Trophoblast cell (in vitro differentiated cells and primary cell): ENCODE measurements around the gene MBNL2.

Experiments used
- DNase-seq, 2 donors: peaks; one replicate each; pipeline ENCODE4 v3.0.0-alpha.2; 2016
- H2AFZ ChIP-seq: 2 replicates; pipeline ENCODE4 v1.6.1; 2013; ENCODE audit warnings: low read length, moderate library complexity, mild to moderate bottlenecking; ENCODE audit not compliant: insufficient read depth, poor library complexity
- H2AK5ac ChIP-seq: 2 replicates; pipeline ENCODE4 v1.6.1; 2013; ENCODE audit warnings: mild to moderate bottlenecking, low read length
- H2BK120ac ChIP-seq: 2 replicates; pipeline ENCODE4 v1.6.1; 2013; ENCODE audit warnings: low read length, mild to moderate bottlenecking, moderate library complexity; ENCODE audit not compliant: insufficient read depth, poor library complexity
- H2BK12ac ChIP-seq: 2 replicates; pipeline ENCODE4 v1.6.1; 2013; ENCODE audit warnings: mild to moderate bottlenecking, low read length, moderate library complexity
- H2BK5ac ChIP-seq: 2 replicates; pipeline ENCODE4 v1.6.1; 2013; ENCODE audit warnings: low read length, low read depth, moderate library complexity, mild to moderate bottlenecking; ENCODE audit not compliant: poor library complexity
- H3K14ac ChIP-seq: 2 replicates; pipeline ENCODE4 v1.6.1; 2013; ENCODE audit warnings: mild to moderate bottlenecking, low read length
- H3K18ac ChIP-seq: 2 replicates; pipeline ENCODE4 v1.6.1; 2013; ENCODE audit warnings: mild to moderate bottlenecking, low read length
- H3K23ac ChIP-seq: 2 replicates; pipeline ENCODE4 v1.6.1; 2013; ENCODE audit warnings: low read length
- H3K27ac ChIP-seq: 2 replicates; pipeline ENCODE4 v1.5.1; 2013; ENCODE audit warnings: low read depth, mild to moderate bottlenecking, inconsistent platforms, low read length, moderate library complexity
- H3K27me3 ChIP-seq: 2 replicates; pipeline ENCODE4 v1.6.1; 2013; ENCODE audit warnings: inconsistent platforms, mild to moderate bottlenecking, low read length, moderate library complexity; ENCODE audit not compliant: insufficient read depth
- H3K36me3 ChIP-seq, 2 experiments: 1 replicate in 1 of 2; 2 replicates in 1 of 2; pipeline ENCODE4 v1.6.1; 2013; ENCODE audit warnings: low read length in 2 of 2, mild to moderate bottlenecking in 2 of 2, moderate library complexity in 1 of 2; ENCODE audit not compliant: insufficient read depth in 2 of 2, control insufficient read depth in 1 of 2
- H3K4ac ChIP-seq: 2 replicates; pipeline ENCODE4 v1.6.1; 2013; ENCODE audit warnings: low read depth, mild to moderate bottlenecking, low read length, moderate library complexity
- H3K4me1 ChIP-seq, 2 experiments: 1 replicate in 1 of 2; 2 replicates in 1 of 2; pipeline ENCODE4 v1.6.1; 2013; ENCODE audit warnings: low read length in 2 of 2, mild to moderate bottlenecking in 2 of 2, moderate library complexity in 1 of 2; ENCODE audit not compliant: insufficient read depth in 2 of 2, control insufficient read depth in 1 of 2
- H3K4me2 ChIP-seq: 2 replicates; pipeline ENCODE4 v1.6.1; 2013; ENCODE audit warnings: inconsistent platforms, mild to moderate bottlenecking, low read length, moderate library complexity
- H3K4me3 ChIP-seq: 2 replicates; pipeline ENCODE4 v1.5.1; 2013; ENCODE audit warnings: mild to moderate bottlenecking, low read depth, low read length, inconsistent platforms
- H3K79me1 ChIP-seq: one replicate; pipeline ENCODE4 v1.6.1; 2013; ENCODE audit warnings: low read length
- H3K79me2 ChIP-seq: 2 replicates; pipeline ENCODE4 v1.6.1; 2013; ENCODE audit warnings: low read length, mild to moderate bottlenecking; ENCODE audit not compliant: control insufficient read depth, insufficient read depth, poor library complexity
- H3K9ac ChIP-seq: 2 replicates; pipeline ENCODE4 v1.6.1; 2013; ENCODE audit warnings: mild to moderate bottlenecking, low read length
- H3K9me3 ChIP-seq: 2 replicates; pipeline ENCODE4 v1.6.1; 2013; ENCODE audit warnings: low read depth, mild to moderate bottlenecking, control low read depth, inconsistent platforms, low read length; ENCODE audit not compliant: insufficient read depth
- H4K12ac ChIP-seq: 2 replicates; pipeline ENCODE4 v1.6.1; 2013; ENCODE audit warnings: low read depth, mild to moderate bottlenecking, low read length, moderate library complexity
- H4K8ac ChIP-seq: 2 replicates; pipeline ENCODE4 v1.6.1; 2013; ENCODE audit warnings: low read depth, mild to moderate bottlenecking, low read length, moderate library complexity
- H4K91ac ChIP-seq: one replicate; pipeline ENCODE4 v1.6.1; 2013; ENCODE audit warnings: low read depth, mild to moderate bottlenecking, low read length, moderate library complexity
- WGBS: extraction: QIAGEN DNeasy Blood & Tissue Kit; methylation state at CpG from one replicate; pipeline ENCODE4 v1.1.7; 2013; ENCODE audit warnings: missing lambda C conversion rate; ENCODE audit not compliant: insufficient read length, insufficient coverage; ENCODE audit errors: extremely low coverage; 5-methylcytosine and 5-hydroxymethylcytosine counted together

MBNL2 gene

DNA sequence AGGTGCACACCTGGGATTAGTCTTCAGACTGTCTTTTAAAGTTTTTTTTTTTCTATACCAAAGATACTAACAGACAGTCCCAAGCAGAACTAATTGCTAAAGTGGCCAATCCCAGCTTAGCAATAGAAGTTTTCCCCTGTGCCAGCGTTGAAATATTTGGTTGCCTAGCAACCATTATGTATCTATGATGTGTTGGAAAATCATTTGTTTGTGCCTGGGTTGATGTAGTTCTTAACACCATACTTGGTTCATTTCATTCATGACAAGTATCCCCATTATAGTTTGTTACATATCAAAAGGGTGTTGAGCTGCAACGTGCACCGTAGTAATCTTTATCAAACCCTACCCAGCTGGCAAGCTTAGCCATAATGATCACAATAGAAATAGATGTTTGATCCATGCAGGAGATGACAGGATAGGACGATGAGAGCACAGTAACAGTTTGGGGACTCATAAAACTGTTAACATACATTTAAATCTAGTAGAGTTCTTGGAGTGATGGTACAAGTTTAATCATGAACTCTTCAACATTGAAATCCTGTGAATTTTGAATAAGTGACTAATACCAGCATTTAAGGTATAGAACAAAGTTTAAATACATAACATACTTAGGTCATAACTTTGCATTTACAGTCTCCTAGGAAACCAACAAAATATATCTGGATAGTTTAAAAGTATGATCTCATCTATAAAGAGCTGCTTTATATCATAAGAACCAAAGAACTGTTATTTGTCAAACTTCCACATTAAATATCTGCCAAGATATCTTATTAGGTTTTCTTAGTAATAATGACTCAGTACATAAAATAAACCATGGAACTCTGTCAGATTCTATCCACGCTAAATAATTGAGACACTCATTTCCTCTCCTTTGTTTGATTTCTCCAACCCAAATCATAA is 73.4 kb downstream of the MBNL2 start:
- H2BK120ac ChIP-seq: no peak overlapping the region
- H2BK5ac ChIP-seq: no peak overlapping the region
- H3K23ac ChIP-seq: no peak overlapping the region
- no peak overlapping the region for H3K4me3 ChIP-seq
- no peak overlapping the region for H4K91ac ChIP-seq
- H2AFZ ChIP-seq: no peak overlapping the region
- H3K79me1 ChIP-seq: no peaks in the 10 kb centered on the region
- no peak overlapping the region for H2BK12ac ChIP-seq
- H3K4me2 ChIP-seq: no peak overlapping the region
- H3K79me2 ChIP-seq: no peaks in the 10 kb centered on the region
- peaks cover 0 to 6% of the 10 kb centered on the region in 2 experiments for H3K36me3 ChIP-seq
- no peak overlapping the region for H3K4ac ChIP-seq
- DNase-seq: peak; percentile 56 to 91
- no peak overlapping the region for H4K8ac ChIP-seq
- H4K12ac ChIP-seq: no peak overlapping the region
- no peak overlapping the region for H2AK5ac ChIP-seq
- no peak overlapping the region for H3K9ac ChIP-seq
- no peaks in the 10 kb centered on the region for H3K9me3 ChIP-seq
- H3K4me1 ChIP-seq: no peaks in the 10 kb centered on the region
- no peaks in the 10 kb centered on the region for H3K27me3 ChIP-seq
- no peak overlapping the region for H3K27ac ChIP-seq
- H3K14ac ChIP-seq: no peak overlapping the region
- H3K18ac ChIP-seq: no peak overlapping the region
- no CpG with 5 or more reads among the region's 5 CpGs for WGBS

DNA sequence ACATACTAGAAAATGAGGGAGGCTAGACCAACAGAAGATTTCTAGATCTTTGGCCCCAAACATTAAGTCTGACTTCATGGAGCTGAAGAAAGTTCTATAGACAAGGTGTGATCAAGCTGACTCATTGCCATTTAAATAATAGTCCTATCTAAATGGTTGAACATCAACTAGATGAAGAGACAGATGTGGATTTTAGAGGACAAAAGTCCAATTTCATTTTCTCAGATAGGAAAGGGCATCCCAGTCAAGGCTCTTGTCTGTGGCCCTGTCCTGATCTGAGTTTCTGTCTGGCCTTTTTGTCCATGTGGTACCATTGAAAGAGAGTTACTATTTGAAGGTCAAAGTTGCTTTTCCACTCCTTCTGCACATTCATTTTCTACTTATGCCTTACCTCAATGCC is 74.6 kb downstream of the MBNL2 start:
- H4K91ac ChIP-seq: no peak overlapping the region
- no peaks in the 10 kb centered on the region for H3K79me1 ChIP-seq
- H3K18ac ChIP-seq: no peak overlapping the region
- no peak for DNase-seq
- H2AK5ac ChIP-seq: no peak overlapping the region
- no peak overlapping the region for H3K4me2 ChIP-seq
- no peak overlapping the region for H4K12ac ChIP-seq
- no peak overlapping the region for H3K9ac ChIP-seq
- no peak overlapping the region for H2BK5ac ChIP-seq
- no peak overlapping the region for H3K14ac ChIP-seq
- H3K27ac ChIP-seq: no peak overlapping the region
- no peaks in the 10 kb centered on the region for H3K79me2 ChIP-seq
- no peaks in the 10 kb centered on the region for H3K9me3 ChIP-seq
- H3K36me3 ChIP-seq: peaks cover 0 to 6% of the 10 kb centered on the region in 2 experiments
- no peak overlapping the region for H2BK120ac ChIP-seq
- no peak overlapping the region for H4K8ac ChIP-seq
- H2BK12ac ChIP-seq: no peak overlapping the region
- no peak overlapping the region for H2AFZ ChIP-seq
- no peak overlapping the region for H3K4me3 ChIP-seq
- H3K4ac ChIP-seq: no peak overlapping the region
- no peak overlapping the region for H3K23ac ChIP-seq
- no peaks in the 10 kb centered on the region for H3K27me3 ChIP-seq
- H3K4me1 ChIP-seq: peaks cover 0 to 4% of the 10 kb centered on the region in 2 experiments

DNA sequence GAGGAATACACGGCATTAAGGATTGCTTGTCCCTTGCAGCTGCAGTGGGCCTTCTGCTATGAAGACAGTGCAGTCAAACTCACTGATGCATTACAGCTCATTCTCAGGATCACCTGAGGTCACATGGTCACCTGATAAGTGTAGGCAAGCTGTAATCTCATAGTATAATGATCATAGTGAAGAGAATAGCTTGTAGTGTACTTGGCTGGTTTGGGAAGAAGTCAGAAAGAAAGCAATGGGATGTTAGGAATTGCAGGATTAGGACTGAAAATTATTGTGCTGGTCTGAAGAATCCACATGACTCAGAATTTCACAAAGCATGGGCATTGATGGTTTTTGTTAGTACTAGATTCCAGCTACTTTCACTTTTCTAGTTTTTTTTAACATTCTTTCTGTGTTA is 76.7 kb downstream of the MBNL2 start:
- Histone ChIP-seq H4K91ac (no peak overlapping the region), H3K9me3 (no peaks in the 10 kb centered on the region), H3K23ac (no peak overlapping the region), H2AK5ac (no peak overlapping the region), H3K79me2 (peaks cover 2% of the 10 kb centered on the region), H3K14ac (no peak overlapping the region), H3K4me1 (peaks cover 0 to 4% of the 10 kb centered on the region in 2 experiments), H3K36me3 (peaks cover 0 to 6% of the 10 kb centered on the region in 2 experiments), H3K27me3 (no peaks in the 10 kb centered on the region), H3K79me1 (no peaks in the 10 kb centered on the region), H2AFZ (no peak overlapping the region), H3K4me3 (no peak overlapping the region), H3K4me2 (no peak overlapping the region), H3K18ac (no peak overlapping the region), H4K12ac (no peak overlapping the region), H3K27ac (no peak overlapping the region), H2BK12ac (no peak overlapping the region), H2BK120ac (no peak overlapping the region), H2BK5ac (no peak overlapping the region), H4K8ac (no peak overlapping the region), H3K9ac (no peak overlapping the region), H3K4ac (peak overlapping the region; percentile 27)
- DNase-seq: peak; percentile 70 to 84
- WGBS: no CpG with 5 or more reads among the region's 1 CpG

DNA sequence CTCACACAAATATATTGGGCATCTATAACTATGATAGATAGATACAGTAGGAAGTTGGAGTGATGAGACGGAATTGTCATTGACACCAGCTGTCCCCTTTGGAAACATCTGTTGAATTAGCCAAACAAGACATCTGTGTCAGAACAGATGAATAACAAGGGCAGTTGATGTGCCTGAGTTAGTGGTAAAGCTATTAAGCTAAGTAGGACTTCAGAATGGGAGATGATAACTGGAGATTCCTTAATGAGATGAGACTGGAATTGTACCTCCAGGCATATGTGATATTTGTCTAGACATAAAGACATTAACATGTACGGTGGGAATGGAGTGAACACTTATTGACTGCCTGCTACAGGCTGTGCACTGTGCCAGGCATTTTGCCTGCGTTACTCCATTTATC is 78.7 kb downstream of the MBNL2 start:
- no peak overlapping the region for H3K27ac ChIP-seq
- H3K79me1 ChIP-seq: no peaks in the 10 kb centered on the region
- no peaks in the 10 kb centered on the region for H3K27me3 ChIP-seq
- no peak overlapping the region for H2AFZ ChIP-seq
- peaks cover 0 to 6% of the 10 kb centered on the region in 2 experiments for H3K36me3 ChIP-seq
- no peak overlapping the region for H3K4me3 ChIP-seq
- no peak for DNase-seq
- no peak overlapping the region for H4K12ac ChIP-seq
- no peak overlapping the region for H2BK12ac ChIP-seq
- no peak overlapping the region for H2BK5ac ChIP-seq
- peaks cover 2% of the 10 kb centered on the region for H3K79me2 ChIP-seq
- H3K4me1 ChIP-seq: peaks cover 0 to 4% of the 10 kb centered on the region in 2 experiments
- no CpG with 5 or more reads among the region's 3 CpGs for WGBS
- H4K8ac ChIP-seq: no peak overlapping the region
- H2BK120ac ChIP-seq: no peak overlapping the region
- no peak overlapping the region for H2AK5ac ChIP-seq
- no peak overlapping the region for H4K91ac ChIP-seq
- no peak overlapping the region for H3K4ac ChIP-seq
- no peak overlapping the region for H3K23ac ChIP-seq
- no peaks in the 10 kb centered on the region for H3K9me3 ChIP-seq
- H3K4me2 ChIP-seq: no peak overlapping the region
- no peak overlapping the region for H3K18ac ChIP-seq
- no peak overlapping the region for H3K14ac ChIP-seq
- no peak overlapping the region for H3K9ac ChIP-seq
